HG02610 (cell line): ENCODE results near the gene PARP16.
"Not testable (repeated sequence)": the region's sequence is repeated elsewhere in the genome, so short reads cannot be mapped to it uniquely, and the experiment has no call there.

Experiments
- ATAC-seq: cut with Tn5 transposase; IDR thresholded peaks from one replicate; pipeline ENCODE4 v1.9.1; 2021; ENCODE audit warnings: mild to moderate bottlenecking, moderate library complexity; ENCODE audit not compliant: unreplicated experiment

PARP16 gene

DNA sequence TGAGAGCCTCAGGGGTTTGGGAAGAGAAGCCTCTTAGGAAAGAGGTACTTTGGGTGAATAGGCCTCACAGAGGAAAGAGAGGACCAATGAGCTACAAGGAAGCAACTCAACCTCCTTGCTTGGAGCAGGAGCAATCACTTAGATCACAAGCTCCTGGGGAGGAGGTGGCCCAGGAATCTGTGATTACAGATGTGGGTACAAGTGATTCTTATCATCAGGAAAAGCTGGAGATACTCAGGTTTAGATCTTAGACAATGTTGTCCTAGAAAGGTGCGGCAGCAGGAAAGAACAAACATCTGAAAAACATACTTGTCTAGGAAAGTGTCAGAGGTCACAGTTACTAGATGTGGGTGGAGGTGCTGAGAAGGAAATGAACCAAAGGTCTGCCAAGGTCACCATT lies 8.2 kb downstream of the PARP16 start:
- no peak for ATAC-seq

DNA sequence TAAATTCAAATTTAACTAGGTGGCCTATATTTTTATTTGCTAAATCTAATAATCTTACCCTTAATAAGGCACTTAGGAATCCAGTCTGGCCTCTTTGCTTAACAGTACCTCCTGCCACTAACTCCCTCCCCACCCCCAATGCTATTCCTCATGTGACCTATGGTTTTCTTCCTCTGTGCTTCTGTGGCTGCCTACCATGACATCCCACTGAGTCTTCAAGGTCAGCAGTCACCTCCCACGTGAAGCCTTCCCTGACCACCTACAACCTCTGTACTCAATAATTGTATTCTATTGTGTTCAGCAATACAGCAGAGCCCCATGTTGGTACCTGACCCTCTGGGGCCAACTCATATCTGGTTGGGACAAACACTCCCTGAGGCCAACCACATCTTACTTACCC lies 9.7 kb downstream of the PARP16 start:
- ATAC-seq: no peak

DNA sequence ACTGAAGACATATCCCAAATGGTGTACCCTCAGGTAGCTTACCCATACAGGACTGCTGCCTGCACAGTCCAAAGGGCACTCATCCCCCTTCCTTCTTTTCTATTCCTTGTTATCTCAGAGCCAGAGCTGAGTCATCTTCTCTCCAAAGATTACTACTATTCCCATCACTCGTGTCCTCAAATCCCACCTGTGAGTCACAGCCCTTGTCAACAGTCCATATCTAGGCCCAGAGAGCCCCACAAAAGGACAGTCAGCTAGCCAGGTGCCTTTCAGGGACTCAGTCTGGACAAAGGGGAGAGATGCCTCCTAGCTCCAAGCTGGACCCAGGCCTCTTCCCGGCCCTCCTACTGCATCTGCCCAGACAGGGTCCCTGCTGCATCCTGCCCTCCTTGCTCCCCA lies 11.0 kb downstream of the PARP16 start:
- no peak for ATAC-seq

DNA sequence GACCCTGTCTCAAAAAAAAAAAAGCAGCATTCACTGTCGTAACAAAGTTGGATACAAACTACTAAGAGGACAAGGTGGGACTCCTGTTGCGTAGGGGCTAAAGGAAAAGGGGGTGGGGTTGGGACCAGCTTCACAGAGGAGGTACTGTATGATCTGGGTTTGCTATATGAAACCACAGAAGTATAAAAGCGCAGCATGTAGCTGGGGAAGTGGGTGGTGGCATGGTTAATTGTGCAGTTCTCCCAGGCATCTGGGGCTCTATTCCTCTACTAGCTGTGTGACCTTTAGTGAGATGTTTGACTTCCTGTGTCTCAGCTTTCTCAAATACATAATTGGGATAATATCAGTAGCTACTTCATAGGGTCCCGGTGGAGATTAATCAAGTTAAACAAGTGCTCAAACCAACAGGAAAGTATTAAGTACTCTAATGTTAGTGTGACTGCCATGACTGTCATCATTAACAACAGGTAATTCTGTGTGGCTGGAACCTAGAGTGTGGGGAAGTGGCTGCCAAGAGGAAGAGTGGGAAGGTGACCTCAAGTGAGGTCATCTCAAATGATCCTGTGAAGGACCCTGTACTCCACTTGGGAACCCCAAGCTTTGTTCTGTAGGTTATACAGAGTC lies 11.5 kb downstream of the PARP16 start:
- no peak for ATAC-seq

DNA sequence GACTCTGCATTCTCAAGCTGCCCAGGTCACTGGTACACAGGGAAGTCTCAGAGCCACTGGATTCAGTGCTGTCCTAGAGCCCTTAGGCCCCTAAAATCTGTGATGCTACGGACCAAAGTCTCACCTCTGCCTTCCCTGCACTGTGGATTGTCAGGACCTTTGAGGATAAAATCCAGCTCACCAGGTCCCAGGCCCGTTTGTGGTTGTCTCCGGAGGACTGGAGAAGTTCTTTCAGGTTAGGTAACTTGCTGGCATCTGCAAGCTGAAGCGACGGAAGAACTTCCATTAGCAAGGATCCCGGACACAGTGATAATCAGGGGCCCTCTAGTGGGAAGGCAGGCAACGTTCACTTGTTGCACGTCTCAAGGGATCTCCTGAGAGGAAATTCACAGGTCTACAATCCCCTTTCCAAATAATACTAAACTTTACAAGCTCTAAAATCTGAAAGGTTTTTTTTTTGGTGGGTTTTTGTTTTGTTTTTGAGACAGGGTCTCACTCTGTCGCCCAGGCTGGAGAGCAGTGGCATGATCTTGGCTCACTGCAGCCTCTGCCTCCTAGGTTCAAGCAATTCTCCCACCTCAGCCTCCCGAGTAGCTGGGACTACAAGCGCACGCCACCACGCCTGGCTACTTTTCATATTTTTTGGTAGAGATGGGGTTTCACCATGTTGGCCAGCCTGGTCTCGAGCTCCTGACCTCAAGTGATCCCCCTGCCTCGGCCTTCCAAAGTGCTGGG lies 15.7 kb downstream of the PARP16 start:
- ATAC-seq: not testable (repeated sequence)

DNA sequence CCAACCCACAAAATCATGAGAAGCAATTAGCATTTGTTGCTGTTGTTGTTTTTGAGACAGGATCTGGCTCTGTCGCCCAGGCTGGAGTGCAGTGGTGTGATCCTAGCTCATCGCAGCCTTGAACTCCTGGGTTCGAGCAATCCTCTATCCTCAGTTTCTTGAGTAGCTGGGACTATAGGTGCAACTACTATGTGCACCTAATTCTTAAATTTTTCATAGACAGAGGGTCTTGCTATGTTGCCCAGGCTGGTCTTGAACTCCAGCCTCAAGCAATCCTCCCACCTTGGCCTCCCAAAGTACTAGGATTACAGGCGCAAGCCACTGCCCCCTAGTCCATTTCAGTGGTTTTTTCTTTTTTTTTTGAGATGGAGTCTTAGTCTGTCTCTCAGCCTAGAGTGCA lies 18.3 kb downstream of the PARP16 start:
- ATAC-seq: no peak

DNA sequence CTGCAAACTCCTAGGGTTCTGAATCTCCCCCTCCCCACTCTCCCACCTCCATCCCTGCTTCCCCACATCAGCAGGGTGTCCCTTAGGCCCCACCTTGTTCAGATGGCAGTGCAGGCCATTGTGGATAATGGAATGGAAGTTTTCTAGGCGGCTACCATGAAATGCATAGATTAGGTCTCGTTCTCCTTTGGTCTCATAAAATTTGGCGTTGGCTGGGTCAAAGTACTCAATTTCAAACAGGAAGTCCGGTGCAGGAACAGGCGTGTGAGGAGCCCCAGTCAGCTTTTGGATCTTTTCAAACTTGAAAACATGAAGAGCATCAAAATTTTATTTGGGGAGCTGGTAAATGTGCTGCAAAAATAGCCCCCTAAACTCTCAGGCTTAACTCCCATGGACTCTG lies 20.2 kb downstream of the PARP16 start:
- ATAC-seq: no peak

DNA sequence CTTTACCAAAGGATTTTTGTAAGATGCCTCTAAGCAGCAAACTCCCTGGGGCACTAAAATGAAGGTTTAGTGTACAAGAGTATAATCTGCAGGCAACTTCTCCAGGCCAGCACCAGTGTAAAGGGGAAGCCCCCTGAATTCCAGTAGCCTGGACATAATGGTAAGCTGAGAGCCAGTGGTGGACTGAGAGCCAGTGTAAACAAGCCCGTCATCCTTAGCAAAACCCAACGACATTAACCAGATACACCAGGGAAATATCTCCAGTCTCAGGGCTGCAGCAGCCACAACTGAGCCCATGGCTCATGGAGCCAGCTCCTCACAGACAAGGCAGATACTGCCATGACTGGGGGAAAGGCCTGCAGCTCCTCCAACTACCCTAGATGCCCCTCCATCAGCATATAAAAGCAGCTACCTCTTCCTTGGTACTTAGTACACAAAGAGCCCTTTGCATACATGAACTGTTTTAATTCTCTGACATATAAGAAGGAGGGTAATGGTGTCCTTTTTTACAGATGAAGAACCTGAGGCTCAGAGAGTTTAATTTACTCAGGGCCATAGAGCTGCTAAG lies 21.7 kb downstream of the PARP16 start:
- ATAC-seq: no peak

DNA sequence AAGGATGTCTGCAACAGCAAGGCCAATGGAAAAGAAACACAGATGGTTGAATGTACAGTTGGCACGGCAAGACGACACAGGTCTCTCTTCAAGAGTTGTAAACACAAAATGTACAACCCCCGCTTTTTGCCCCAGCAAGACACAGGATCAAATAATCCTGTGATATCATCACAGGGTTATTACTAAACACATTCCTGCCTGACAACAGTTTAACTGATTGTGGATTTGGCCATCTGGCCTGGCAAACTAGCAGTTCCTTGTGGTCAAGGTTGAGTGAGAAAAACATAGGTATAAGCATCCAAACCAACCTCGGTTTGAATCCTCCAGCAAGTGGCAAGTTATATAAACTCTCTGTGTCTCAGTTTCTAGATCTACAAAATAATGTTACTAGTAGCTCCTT lies 23.4 kb downstream of the PARP16 start:
- ATAC-seq: no peak

DNA sequence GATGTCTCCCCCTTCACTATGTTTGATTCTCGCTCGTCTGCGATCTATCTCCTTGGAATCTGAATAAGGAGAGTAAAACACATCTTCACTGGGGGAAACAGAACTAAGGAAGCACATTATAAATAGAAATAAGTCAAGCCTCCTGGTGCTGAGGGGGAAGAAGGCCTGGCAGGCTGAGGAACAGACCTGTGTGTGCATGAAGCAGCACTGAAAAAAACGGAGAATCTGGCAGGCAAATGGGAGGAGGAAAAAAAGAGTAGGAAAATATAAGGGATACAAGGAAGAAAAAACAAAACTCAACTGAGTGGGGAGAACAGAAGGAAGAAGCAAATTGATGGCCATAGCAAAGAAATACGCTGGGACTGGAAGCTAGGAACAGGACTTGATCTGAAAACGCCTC lies 25.7 kb downstream of the PARP16 start:
- no peak for ATAC-seq

DNA sequence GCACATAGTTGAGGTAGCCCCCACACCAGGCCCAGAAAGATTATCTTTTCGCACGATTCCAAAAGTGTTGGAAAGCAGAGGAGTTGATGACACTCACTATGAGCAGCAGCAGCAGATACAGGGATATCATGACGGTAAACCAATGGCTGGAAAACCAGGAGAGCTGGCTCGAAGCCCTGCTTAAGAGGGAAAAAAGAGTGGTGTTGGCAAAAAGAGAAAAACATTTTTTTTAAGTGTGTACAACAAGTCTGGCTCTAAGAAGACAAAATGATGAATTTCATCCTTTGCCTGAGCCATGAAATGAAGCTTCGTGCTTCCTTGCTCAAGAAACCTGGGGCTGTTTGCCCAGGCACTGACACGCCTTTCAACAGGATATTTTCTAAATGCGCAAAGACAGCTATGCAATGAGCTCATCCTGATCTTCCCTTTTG lies 27.3 kb downstream of the PARP16 start:
- no peak for ATAC-seq

DNA sequence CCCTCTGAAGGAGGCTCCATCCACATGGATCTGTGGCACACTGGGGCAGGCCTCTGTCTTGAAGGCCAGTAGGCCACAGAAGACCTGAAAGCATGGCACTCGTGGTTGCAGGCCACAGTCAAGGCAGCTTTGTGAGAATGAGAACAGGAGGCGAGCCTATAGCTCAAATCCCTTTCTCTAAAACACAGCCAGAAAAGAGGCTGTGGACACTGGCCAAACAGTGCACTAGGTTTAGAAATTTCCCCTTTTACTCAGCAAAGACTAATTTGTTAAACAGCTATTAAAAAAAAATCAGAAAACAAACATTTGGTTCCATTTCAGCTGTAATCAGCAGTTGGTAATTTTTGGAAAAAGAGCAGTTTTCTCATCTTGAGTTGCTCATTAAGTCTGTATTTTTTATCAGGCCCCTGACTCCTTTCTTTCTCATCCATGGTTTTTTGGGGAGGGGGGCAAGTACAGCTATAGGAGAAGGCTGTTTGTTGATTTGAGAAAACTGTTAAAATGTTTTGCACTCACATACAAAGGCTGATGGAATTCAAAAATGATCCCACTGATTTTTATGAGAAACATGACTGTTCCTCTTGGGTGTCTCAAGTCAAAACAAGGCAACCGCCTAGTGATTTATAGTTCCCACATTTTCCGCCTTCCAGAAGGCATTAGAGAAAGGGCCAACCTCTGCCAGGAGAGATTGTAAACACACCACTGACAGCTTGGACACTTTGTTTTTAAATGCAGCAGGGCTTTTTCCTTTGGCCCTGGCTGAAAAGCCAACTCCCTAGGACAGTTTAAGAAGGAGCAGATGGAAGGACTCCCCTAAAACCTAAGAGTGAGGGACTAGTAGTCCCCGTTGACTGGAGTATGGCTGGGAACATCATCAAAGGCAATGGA lies 28.1 kb downstream of the PARP16 start:
- ATAC-seq: no peak

DNA sequence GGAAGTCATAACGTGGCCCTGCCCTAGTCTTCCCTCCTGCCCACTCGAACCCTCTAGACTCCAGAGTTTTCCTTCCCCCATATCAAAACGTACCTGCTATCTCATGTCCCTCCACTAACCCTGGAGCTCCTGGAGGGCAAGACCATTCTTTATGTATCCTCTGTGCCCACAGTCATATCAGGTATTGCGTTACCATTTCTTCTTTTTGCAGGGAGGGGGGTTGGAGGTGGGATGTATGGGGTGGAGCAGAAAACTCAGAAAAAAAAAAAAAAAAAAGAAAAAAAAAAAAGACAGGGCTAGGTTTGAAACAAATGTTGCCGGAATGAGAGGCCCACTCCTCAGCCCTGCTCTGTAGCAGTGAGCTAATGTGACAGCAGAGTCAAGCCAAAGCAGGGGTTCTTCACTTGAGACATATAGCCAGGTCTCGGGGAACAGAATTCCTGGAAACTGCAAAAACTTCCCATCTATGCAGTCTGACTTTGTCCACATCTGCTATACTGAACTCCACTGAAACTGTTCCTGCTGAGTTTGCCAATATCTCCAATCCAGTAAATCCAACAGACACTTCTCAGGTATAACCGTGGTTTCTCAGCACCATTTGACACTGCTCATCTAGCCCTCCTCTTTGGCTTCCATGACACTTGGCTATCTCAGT lies 31.1 kb downstream of the PARP16 start:
- ATAC-seq: no peak

DNA sequence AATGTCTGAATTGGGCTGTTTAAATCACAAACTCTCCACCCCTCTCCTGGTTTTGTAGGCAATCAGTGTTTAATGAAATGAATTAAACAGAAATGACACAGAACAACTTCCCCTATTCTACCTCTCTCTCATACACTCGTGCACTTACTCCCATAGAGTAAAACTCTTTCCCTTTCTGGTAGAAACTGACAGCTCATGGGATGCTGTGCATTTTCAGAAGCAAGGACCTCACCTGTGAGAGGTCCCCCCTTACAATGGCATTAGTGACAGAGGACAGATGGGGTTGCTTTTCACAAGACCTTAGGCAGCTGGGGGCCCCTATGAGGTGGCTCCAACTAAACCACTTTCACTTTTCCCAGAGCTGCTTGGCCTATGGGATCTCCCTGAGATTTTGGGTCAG lies 31.9 kb downstream of the PARP16 start:
- no peak for ATAC-seq

DNA sequence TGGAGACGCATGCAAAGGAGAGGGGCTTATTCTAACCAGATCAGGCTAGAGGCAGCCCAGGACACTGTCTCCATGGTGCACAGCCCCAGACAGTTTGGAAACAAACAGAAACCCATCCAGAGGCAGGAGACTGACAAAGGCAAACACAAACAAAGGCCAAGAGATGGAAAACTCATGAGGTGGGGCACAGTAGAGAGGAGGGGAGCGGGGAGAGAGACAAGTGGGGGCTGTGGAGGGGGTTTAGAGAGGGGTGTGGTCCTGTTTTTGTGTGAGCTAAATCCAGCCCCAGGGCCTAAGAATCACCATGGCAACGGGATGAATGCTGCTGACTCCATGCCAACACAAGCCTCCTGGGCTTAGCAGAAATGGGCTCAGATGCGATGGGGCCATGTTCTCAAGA lies 32.3 kb downstream of the PARP16 start:
- no peak for ATAC-seq

DNA sequence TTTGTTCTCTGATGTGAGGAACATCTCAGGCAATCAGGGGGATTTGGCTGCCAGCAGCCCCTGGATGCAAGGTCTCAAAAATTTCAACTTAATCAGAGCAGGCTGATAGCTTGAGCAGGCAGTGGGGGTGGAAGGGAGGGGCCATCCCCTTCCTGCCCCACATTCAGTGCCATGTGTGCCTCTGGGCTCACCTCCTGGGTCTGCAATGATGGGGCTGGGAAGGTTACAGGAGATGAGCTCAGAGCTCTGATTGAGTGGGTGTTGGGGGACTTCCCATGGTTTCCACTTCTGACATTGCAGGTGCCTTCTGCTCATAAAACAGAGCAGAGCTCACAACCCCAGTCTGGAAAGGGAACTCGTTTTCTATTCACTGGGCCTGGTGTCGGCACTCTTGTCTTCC lies 37.0 kb downstream of the PARP16 start:
- peak; percentile 95 for ATAC-seq

DNA sequence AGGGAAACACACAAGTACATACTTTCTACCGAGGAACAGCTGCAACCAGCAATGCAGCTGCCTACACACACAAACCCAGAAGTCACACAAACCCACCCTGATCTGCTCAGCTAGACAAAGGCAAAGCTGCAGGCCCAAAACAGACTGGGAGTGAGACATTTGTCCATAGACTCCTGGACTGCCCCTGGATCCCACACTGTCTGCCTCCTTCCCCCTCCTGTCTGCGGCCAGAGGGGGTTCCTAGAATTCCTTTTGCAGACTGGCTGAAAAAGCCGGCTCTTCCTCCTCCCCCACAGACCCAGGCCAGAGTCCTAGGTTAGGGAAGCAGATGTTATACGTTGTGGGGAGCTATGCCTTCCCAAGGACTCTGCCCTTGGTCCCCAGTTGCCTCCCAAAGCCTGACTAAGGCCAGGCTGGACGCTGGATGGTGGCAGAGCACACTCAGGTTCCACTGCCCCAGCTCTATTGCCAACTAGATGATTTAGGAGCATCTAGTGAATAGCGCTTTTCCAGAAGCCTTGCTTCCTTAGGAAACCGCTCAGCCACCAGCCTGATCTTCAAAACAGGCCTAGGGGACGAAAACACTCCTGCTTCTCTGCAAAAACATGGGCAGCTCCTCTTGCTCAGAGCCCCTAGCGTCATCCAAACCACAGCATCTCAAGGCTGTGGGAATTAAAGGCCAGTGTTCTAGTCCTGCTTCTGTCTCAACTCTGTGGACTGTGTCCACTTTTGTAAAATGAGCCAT lies 38.0 kb downstream of the PARP16 start:
- ATAC-seq: no peak

DNA sequence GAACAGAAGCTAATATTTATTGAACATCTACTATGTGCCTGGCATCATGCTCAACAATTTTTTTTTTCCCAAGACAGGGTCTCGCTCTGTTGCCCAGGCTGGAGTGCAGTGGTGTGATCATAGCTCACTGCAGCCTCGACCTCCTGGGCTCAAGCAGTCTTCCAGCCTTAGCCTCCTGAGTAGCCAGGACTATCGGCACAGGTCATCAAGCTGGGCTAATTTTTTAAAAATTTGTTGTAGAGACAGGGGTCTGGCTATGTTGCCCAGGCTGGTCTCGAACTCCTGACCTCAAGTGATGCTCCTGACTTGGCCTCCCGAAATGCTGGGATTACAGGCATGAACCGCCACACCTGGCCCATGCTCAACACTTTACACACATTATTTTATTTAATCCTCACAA lies 39.7 kb downstream of the PARP16 start:
- ATAC-seq: no peak

DNA sequence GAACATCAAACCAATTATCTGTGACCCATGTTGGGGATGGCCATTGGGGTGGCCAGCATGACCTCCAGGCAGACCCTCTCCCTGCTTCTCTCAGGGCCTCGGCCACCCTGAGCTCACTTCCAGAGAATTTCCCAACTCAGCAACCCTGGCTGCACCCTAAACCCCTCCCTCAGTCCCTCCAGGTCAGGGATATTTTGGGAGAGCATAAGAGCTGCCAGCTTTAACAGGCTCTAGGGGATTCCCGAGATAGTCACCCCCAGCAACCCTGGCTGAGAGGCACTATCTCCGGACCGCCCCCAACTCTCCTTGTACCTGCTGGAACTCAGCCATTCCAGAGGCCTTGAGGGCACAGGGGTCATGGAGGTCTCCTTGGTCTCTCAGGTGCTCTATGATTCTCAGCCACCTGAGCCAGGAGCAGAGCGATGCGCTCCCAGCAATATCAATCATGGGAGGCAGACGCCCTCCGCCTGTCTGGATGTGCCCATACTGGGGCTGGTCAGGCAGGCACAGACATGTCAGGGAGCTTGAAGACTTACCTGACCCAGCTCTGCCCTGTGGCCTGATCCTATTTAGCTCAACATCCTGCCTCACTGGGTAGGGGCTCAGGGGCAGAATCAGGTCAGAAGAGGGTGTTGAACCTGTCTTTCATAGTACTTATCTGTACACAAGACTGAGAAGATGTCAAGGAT lies 40.5 kb downstream of the PARP16 start:
- ATAC-seq: no peak
